Choroid plexus epithelial cell (primary cell): Measurements from ENCODE around the gene KCNJ5.

Experiments
- DNase-seq: peaks from one replicate; pipeline ENCODE4 v3.0.0-alpha.2; 2010; ENCODE audit warnings: low read depth
- H3K4me3 ChIP-seq: 2 replicates; pipeline ENCODE4 v1.5.1; 2011; ENCODE audit warnings: low read depth, mild to moderate bottlenecking, control low read depth, low read length, moderate library complexity
- TF ChIP-seq, protein P1 (sequence below): conservative IDR thresholded peaks from 2 replicates; pipeline ENCODE4 v1.5.1; 2011; ENCODE audit warnings: low read depth, mild to moderate bottlenecking, control low read depth, inconsistent platforms, low read length, moderate library complexity

The KCNJ5 gene

DNA sequence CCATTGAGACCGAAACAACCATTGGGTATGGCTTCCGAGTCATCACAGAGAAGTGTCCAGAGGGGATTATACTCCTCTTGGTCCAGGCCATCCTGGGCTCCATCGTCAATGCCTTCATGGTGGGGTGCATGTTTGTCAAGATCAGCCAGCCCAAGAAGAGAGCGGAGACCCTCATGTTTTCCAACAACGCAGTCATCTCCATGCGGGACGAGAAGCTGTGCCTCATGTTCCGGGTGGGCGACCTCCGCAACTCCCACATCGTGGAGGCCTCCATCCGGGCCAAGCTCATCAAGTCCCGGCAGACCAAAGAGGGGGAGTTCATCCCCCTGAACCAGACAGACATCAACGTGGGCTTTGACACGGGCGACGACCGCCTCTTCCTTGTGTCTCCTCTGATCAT, 20.5 kb downstream of the KCNJ5 start:
- no peak for DNase-seq
- no peak overlapping the region for H3K4me3 ChIP-seq
- TF ChIP-seq, protein P1, sequence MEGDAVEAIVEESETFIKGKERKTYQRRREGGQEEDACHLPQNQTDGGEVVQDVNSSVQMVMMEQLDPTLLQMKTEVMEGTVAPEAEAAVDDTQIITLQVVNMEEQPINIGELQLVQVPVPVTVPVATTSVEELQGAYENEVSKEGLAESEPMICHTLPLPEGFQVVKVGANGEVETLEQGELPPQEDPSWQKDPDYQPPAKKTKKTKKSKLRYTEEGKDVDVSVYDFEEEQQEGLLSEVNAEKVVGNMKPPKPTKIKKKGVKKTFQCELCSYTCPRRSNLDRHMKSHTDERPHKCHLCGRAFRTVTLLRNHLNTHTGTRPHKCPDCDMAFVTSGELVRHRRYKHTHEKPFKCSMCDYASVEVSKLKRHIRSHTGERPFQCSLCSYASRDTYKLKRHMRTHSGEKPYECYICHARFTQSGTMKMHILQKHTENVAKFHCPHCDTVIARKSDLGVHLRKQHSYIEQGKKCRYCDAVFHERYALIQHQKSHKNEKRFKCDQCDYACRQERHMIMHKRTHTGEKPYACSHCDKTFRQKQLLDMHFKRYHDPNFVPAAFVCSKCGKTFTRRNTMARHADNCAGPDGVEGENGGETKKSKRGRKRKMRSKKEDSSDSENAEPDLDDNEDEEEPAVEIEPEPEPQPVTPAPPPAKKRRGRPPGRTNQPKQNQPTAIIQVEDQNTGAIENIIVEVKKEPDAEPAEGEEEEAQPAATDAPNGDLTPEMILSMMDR, result no peak

DNA sequence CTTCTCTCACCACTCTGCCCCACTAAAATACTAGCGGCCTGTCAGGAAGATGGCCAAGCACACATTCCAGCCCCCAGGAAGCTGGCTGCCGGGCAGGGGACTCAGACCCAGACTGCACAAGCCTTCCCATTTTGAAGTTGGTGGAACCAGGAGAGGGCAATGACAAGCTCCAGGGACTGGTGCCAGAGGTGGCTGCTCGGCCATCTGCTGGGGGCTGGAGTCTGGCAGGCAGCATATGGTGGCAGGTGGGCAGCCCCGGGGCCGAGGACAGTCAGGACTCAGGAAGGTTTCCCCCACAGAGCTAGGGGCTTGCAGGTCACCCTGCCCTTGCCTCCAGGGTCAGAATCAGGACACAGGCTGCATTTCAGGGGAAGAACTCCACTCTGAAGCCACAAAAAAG, 22.6 kb downstream of the KCNJ5 start:
- DNase-seq, result no peak
- TF ChIP-seq, protein P1, result no peak

DNA sequence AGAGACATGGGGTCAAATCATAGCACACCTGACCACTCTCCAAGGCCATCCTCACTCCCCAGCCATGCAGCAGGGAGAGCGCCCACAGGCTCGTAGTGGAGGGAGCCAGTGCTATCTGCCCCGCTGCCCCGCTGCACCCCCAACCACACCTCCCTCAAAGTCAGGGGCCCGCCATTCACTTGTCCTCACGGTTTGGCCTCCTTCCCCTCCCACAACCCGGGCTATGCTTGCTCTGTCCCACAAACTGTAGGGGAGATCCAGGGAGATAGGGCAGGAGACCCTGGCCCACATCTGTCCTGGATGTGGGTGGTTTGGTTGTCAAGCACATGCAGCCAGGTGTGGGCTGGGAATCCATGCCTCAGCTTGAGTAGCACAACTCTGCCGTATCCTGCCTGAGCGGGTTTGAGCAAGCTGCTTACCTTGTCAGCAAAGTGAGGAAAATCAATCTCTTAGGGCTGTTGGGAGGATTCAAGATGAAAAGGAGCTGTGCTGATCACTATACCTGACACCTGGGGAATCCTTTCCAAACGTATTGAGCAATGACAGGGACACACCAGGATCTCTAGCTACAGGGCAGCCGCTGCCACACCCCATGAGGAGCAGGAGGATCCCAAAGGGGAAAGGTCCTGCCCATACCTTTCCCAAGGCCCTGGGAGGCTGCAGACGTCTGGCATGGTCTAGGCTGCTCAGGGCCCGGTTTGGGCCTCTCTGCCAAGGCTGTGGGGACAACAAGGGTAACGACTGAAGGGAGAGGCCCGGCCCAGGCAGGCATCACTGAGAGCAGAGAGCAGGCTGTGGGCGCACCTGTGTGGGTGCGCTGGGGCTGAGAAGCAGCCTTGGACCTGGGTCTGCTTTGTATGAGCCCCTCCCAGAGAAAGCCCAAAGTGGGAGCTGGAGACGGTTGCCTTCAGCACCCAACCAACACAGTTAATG, 23.3 kb downstream of the KCNJ5 start:
- TF ChIP-seq, protein P1, result no peak
- no peak for DNase-seq
- H3K4me3 ChIP-seq, result no peak overlapping the region

More for the DNA sequence above, 22.6 kb downstream of the KCNJ5 start:
- no peak overlapping the region for H3K4me3 ChIP-seq

DNA sequence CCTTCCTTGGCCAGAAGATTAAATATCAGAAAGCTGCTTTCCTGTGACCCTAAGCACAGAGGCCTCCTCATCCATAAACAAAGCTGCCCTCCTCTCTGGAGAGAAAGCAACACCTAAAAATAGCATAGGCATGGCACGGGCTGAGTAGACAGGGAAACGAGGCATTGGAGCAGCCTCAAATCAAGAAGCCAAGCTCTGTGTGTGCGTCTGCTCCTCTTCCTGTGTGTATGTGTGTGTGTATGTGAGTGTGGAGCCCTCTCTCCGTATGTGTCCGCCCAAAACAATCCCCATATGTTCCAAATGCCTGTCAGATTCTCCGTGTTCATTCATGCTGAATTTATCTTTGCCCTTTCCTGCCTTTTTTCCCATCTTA, 24.0 kb downstream of the KCNJ5 start:
- no peak overlapping the region for H3K4me3 ChIP-seq
- TF ChIP-seq, protein P1, result no peak
- DNase-seq, result no peak

DNA sequence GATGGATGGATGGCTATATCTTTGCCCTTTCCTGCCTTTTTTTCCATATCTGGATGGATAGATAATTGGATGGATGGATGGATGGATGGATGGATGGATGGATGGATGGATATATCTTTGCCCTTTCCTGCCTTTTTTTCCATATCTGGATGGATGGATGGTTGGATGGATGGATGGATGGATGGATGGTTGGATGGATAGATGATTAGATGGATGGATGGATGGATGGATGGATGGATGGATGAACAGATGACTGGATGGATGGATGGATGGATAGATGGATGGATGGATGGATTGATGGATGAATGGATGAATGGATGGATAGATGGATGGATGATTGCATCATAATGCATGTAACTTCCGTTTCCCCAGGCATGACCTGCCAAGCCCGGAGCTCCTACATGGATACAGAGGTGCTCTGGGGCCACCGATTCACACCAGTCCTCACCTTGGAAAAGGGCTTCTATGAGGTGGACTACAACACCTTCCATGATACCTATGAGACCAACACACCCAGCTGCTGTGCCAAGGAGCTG, 24.9 kb downstream of the KCNJ5 start:
- H3K4me3 ChIP-seq, result no peak overlapping the region
- DNase-seq, result no peak
- TF ChIP-seq, protein P1, result no peak

DNA sequence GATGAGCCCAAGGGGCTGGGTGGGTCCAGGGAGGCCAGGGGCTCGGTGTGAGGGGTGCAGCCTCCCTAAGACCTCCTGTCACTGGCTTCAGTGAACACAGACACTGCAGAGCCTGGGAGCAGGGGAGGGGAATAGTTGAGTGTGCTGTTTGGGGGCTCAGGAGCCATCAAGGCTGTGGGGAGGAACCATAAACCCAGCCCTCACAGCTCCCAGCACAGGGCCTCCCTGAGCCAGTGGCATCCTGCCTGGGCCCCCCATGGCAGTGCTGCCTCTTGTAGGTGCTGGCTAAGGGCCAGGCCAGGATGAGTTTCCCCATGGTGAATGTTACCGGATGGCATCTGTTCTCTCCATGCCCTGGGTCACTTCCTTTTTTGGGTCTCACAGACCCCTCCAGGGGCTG, 25.5 kb downstream of the KCNJ5 start:
- no peak for DNase-seq
- TF ChIP-seq, protein P1, result no peak
- H3K4me3 ChIP-seq, result no peak overlapping the region

DNA sequence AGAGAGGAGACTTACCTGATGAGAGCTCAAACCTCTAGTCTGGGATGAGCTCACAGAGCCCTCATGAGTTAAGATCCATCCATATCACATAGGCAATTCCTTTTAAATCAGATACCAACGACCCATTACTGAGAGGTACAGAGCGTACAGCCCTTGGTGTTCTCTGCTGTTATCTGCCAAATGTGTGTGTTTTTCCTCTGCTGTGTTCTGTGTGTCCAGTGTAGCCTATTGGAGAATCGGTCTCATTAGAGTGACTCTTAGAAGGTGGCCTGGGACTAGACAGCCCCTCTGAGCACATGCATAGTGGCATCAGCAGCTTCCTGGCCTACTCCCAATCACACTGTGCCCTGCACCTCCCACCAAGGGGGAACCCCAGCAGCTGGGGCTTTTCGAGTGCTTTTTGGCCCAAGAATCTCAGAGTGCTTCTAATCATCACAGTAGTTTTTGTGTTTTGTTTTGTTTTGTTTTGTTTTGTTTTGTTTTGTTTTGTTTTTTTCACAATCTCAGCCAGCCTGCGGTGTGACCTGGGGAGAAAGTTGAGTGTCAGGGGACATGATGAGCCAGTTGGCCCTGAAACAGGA, 26.1 kb downstream of the KCNJ5 start:
- TF ChIP-seq, protein P1, result no peak
- DNase-seq, result no peak
- H3K4me3 ChIP-seq, result no peak overlapping the region
